Measurements from ENCODE around the gene FBXO46. TPM values are rescaled to one million over a fixed set of nuclear protein-coding genes. Genes with fewer than 3 reads are reported as not detected.
A peak's percentile ranks its signal among the peaks of the same experiment; 100 is the strongest.

Gene FBXO46
- total RNA-seq, 2 experiments from 2014 or later = 27.5 to 32.2 TPM

DNA sequence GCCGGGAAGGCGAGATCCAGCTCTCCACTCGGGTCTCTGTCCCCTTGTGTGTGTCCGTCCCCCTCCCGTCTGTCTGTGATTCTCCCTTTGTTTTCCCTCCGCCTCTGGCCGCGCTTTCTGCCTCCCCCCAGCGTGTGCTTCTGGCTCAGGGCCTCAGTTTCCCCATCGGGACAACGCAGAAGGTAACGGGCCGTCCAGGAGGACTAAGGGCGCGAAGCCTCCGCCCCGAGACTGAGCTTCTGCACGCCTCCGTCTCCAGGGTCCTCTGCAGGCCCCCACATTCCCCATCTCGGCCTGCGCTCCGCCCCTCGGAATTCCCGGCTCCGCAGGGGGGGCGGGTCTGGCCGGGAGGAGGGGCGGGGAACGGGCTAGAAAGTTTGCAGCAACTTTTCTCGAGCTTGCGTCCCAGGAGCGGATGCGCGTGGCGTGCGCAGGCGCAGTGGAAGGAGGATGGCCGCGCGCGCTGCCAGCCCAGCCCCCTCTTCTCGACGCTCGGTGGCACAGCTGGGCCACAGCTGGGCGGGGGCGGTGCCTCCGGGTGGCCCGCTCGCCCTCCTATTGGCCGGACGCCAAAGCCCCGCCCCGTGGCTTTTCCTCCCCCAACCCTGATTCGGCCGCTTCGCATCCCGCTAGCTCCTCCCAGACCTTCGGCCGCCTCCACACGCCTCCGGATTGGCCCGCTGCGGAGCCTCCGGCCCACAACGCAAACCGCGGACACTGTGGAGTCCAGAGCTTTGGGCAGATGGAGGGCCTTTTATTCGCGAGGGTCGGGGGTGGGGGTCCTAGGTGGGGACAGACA lies 38.5 kb upstream of the FBXO46 start, which contains the start of gene SIX5:
TSS of gene SIX5 (minus strand) at position 269 of the 799 bp plus-strand sequence. CDS start 408 bp downstream, outside the sequence.
- DNase-seq (ENCODE audit: low spot score) = peak; percentile 99
- H2AFZ ChIP-seq (ENCODE audit: low read length) = peak within 1 kb of the TSS; percentile 87
- no peaks in the 10 kb centered on the region for H3K9me3 ChIP-seq (ENCODE audit: low read length)
- no peaks in the 10 kb centered on the region for H4K20me1 ChIP-seq (ENCODE audit: insufficient read depth, low read length)
- BruUV-seq (replicated peaks) = no TSS peak
- ChIA-PET CTCF (ENCODE audit: unreplicated experiment) (interaction anchor here (0.6 to 1.3 kb wide), 5 partner anchors 10 to 435 kb away, joined by 3 to 5 read pairs (median 3); no protein-coding TSS in a partner anchor), POLR2A (interaction anchor here (0.5 to 1.3 kb wide), 8 partner anchors 34 to 206 kb away, joined by 3 to 4 read pairs (median 3); partner anchors contain the start of gene SYMPK)
- H3K27ac ChIP-seq (ENCODE audit: low read depth, low read length, poor library complexity, severe bottlenecking) = peak within 1 kb of the TSS; percentile 71
- H3K79me2 ChIP-seq (ENCODE audit: insufficient read depth, low read depth, low read length) = no peaks in the 10 kb centered on the region
- intact Hi-C loops (cut with micrococcal nuclease; ENCODE audit: unreplicated experiment) = loop anchor here (1.0 kb wide), 1 partner anchor 63 kb away; no protein-coding TSS in a partner anchor
- no peaks in the 10 kb centered on the region for H3K36me3 ChIP-seq (ENCODE audit: insufficient read depth, low read length)
- peak within 1 kb of the TSS; percentile 100 for H3K4me2 ChIP-seq (ENCODE audit: low read length)
- peaks cover 33% of the 10 kb centered on the region for H3K4me1 ChIP-seq (ENCODE audit: insufficient read depth, low read length, poor library complexity, severe bottlenecking)
- TF ChIP-seq CTCF (conservative IDR thresholded peaks at IDR 0.05; ENCODE audit: low read length) = no peak
- TF ChIP-seq EZH2phosphoT487 (IDR thresholded peaks at IDR 0.05; ENCODE audit: borderline replicate concordance, low read depth, low read length) = no peak
- peak within 1 kb of the TSS; percentile 93 for H3K4me3 ChIP-seq (ENCODE audit: low read depth, low read length, poor library complexity, severe bottlenecking)
- no peaks in the 10 kb centered on the region for H3K9me2 ChIP-seq (ENCODE audit: insufficient read depth, low read length)

DNA sequence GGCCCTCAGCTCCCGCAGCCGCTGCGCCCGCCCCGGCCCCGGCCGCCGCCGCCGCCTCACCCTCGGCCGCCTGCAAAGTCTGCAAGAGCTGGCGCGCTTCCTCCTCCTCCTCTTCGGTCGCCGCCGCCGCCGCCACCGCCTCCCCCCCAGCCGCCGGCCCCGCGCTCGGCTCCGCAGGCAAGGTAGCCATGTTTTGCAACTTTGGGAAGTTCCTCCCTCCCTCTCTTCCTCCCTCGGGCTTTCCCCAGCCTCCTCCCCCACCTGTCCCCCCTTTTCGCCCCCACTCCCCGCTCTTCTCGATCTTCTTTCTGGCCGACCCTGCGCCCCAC lies 37.9 kb upstream of the FBXO46 start:
- Histone ChIP-seq H3K4me1 (ENCODE audit: insufficient read depth, low read length, poor library complexity, severe bottlenecking) (peaks cover 32% of the 10 kb centered on the region), H3K9me3 (ENCODE audit: low read length) (no peaks in the 10 kb centered on the region), H2AFZ (ENCODE audit: low read length) (peak overlapping the region; percentile 87), H3K36me3 (ENCODE audit: insufficient read depth, low read length) (no peaks in the 10 kb centered on the region), H4K20me1 (ENCODE audit: insufficient read depth, low read length) (no peaks in the 10 kb centered on the region), H3K79me2 (ENCODE audit: insufficient read depth, low read depth, low read length) (no peaks in the 10 kb centered on the region), H3K4me3 (ENCODE audit: low read depth, low read length, poor library complexity, severe bottlenecking) (peak overlapping the region; percentile 93), H3K27ac (ENCODE audit: low read depth, low read length, poor library complexity, severe bottlenecking) (peak overlapping the region; percentile 61), H3K9me2 (ENCODE audit: insufficient read depth, low read length) (no peaks in the 10 kb centered on the region), H3K4me2 (ENCODE audit: low read length) (peak overlapping the region; percentile 100)
- intact Hi-C loops (cut with micrococcal nuclease; ENCODE audit: unreplicated experiment) = no loop called here
- TF ChIP-seq CTCF (conservative IDR thresholded peaks at IDR 0.05; ENCODE audit: low read length) = no peak
- no peak for TF ChIP-seq EZH2phosphoT487 (IDR thresholded peaks at IDR 0.05; ENCODE audit: borderline replicate concordance, low read depth, low read length)
- ChIA-PET CTCF (ENCODE audit: unreplicated experiment) (interaction anchor here (1.3 kb wide), 1 partner anchor 31 kb away, joined by 5 read pairs; no protein-coding TSS in a partner anchor), POLR2A (interaction anchor here (0.5 to 1.1 kb wide), 3 partner anchors 33 to 127 kb away, joined by 3 to 4 read pairs (median 3); no protein-coding TSS in a partner anchor)
- peak; percentile 64 for DNase-seq (ENCODE audit: low spot score)
- no TSS peak for BruUV-seq (replicated peaks)
